Stimulated activated CD8-positive, alpha-beta memory T cell treated with anti-CD3 and anti-CD28 coated beads, Interleukin-2, amount 100 ng/mL, for 48 hours (primary cell): ENCODE data around the gene INPP5A.
"Not testable (repeated sequence)": the region's sequence is repeated elsewhere in the genome, so short reads cannot be mapped to it uniquely, and the experiment has no call there.

Experiments
- DNase-seq, 2 donors: peaks; one replicate each; pipeline ENCODE4 v3.0.0-alpha.2; 2020; ENCODE audit warnings: low read depth in 2 of 2

The INPP5A gene

GRCh38 chr10:132742167-132742836 is 204.7 kb downstream of the INPP5A start:
- no peak for DNase-seq

GRCh38 chr10:132742837-132743194 is 205.2 kb downstream of the INPP5A start:
- no peak for DNase-seq

DNA sequence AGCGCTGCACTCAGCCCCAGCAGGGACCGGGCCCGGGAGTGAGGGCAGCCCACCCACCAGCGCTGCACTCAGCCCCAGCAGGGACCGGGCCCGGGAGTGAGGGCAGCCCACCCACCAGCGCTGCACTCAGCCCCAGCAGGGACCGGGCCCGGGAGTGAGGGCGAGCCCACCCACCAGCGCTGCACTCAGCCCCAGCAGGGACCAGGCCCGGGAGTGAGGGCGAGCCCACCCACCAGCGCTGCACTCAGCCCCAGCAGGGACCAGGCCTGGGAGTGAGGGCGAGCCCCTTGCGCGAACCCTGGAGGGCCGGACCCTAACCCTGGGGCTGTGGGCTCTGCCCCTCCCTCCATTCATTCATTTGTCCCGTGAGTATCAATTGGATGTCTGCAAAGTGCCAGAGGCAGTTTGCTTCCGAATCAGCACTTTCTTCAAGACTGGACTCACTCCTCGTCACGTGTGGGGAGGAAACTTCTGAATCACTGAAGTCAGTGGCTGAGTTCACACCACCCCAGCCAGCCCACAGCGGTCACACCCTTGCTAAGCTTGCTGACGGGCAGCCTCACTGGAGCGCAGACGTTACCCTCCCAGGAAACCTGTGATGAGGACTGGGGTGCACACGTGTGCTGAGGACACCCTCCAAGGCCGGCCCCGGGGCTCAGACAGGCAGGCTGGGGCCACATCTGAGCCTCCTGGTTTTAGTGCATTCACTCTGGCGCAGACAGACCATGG is 205.8 kb downstream of the INPP5A start:
- not testable (repeated sequence) for DNase-seq

DNA sequence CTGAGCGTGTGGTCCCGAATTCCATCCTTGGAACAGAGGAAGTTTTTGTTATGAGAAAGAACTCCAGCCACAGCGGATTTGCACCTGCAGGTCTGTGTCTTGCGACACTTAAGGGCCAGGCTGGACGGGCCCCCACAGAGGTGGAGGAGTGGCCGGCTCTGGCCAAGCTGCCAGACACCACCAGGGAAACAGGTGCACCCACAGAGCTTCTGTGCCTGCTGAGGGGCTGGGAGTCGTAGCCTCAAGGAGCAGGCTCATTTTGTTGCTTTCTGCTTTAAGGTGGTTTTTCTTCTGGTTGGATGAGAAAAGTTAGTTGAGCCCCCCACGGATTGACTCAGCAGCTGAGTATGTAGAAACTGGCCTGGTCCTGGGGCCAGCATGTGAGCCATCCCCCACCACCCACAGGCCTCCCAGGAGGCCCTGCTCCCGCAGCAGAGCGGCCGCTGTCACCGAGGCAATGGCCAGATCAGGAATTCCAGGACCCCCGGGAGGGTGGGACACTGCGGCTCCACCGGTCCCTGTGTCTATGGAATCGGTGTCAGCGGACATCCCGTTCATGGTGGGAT is 206.4 kb downstream of the INPP5A start:
- no peak for DNase-seq

DNA sequence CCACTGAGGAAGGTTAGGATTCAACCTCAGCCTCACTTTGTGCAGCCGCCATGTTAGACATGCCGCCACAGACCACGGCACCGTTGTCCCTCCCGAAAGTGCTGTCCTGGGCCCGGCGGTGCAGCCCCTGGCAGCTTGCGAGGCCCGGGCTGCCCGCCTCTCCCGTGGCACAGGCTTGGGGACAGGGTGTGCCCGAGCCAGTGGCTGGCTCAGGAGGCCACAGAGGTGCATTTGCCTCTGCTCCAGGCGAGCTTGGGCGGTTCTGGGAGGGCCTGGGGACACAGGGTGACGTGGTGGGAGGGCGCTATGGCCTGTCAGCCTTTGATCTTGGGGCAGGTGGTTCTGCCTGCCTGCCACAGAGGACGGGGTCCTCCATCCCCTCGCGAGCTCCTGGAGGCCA is 207.3 kb downstream of the INPP5A start:
- no peak for DNase-seq

DNA sequence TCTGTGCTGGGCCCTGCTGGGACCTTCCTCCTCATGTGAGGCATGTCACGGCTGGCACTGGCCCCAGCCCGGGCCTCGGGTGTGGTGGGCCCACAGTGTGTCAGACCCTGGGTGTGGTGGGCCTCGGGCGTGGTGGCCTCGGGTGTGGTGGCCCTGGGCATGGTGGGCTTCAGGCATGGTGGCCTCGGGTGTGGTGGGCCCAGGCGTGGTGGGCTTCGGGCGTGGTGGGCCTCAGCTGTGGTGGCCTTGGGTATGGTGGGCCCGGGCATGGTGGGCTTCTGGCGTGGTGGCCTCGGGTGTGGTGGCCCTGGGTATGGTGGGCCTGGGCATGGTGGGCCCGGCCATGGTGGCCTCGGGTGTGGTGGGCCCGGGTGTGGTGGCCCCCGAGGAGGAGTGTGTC is 207.9 kb downstream of the INPP5A start:
- DNase-seq: no peak

GRCh38 chr10:132745971-132746370 is 208.4 kb downstream of the INPP5A start:
- DNase-seq: no peak

DNA sequence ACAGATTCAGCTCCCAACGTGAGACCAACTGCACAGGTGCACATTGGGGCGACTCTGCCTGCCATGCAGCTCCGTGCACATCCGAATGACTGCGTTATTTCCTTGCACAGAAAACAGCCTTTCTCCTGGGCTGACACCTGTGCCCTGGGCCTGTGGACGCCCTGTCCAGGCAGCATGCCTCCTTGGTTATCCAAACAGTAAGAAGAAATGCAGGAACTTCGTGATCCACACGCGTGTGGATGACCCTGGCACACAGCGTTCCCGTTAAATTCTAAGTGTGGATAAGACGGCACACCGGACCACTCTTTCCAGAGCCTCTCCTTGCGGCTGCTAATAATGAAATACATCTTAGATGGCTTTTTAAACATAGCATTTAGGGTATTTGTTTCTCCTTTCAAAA is 208.8 kb downstream of the INPP5A start:
- DNase-seq: no peak

DNA sequence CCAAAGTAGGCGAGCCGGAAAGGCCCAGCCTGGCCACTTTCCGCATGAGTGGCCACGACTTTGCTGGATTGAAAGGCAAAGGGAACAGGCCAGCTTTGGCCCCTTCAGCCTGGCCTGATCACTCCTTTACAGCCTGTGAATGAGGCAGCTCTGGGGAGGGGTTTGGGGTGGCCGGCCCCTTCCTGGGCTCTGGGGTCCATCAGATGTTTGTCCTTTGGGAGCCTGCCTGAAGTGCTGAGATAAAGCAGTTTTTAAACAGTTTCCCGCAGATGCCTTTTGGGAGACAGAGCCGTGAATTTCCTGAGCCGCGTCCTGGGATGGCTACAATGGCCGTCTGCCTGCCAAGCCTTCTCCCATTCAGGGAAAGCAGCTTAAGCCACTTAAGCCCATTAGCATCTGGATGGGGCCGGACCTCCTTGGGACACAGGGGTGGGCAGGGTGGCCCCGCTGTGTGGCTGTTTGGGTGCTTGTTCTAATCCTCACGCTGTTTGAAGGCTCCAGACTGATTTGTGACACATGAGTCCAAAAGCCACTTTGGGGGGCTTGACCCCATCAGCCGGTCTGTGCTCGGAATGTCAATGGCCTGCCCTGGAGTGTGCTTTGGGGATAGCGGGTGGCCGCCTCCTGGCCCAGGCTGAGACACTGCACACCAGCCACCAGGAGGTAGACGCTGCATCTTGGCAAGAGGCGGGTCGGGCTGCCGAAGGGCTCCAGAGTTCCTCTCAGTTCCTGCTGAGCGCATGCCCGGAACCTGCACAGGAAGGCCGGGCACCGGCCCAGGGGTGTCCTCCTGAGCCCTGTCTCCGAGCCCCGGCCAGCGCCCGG is 209.4 kb downstream of the INPP5A start:
- no peak for DNase-seq

DNA sequence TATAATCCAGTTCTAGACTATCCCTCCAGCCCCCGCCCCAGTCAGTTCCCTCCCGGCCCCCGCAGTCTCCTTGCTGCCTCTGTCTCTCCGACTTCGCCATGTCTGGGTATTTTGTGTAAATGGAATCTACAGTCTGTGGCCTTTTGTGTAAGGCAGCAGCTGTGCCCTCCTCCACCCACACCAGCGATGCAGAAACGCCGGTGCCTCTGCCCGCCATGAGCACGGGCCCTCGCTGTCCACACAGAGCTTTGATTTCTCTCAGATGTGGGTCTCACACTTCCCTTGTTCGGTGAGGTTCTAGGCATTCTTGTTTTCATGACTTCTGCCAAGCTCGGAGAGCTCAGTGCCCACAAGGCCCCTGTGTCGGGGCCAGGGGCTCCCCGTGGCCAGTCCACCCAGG is 210.5 kb downstream of the INPP5A start:
- DNase-seq: no peak

GRCh38 chr10:132748545-132749370 is 211.2 kb downstream of the INPP5A start:
- DNase-seq: no peak

GRCh38 chr10:132749371-132749795 is 211.8 kb downstream of the INPP5A start:
- DNase-seq: no peak

DNA sequence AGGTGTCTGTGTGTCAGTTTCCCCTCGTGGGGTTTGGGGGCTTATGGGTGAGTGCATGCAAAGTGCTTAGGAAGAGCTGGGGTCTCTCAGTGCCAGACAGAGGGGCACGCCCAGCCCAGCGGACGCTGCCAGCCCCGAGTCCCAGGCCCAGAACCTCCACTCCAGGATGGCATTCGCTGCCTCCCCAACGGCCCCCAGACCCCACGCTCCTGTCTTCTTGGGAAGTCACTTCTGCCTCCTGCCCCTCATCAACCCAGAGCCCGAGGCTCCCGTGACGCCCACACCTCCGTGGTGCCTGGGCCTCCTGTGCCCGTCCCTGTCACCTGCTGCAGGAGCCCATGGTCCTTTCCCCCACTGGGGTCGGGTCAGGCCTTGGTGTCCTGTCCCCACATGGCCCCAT is 213.3 kb downstream of the INPP5A start:
- no peak for DNase-seq

GRCh38 chr10:132752378-132752777 is 214.8 kb downstream of the INPP5A start:
- DNase-seq: no peak

- DNase-seq: no peak
Observed at GRCh38 chr10:132752961-132753360, 215.4 kb downstream of the INPP5A start.

- DNase-seq: no peak
Observed at GRCh38 chr10:132753596-132753995, 216.0 kb downstream of the INPP5A start.

GRCh38 chr10:132754071-132754470 is 216.5 kb downstream of the INPP5A start:
- DNase-seq: no peak

- DNase-seq: no peak
Observed at GRCh38 chr10:132755166-132755711, 217.7 kb downstream of the INPP5A start.

GRCh38 chr10:132756591-132756990 is 219.0 kb downstream of the INPP5A start:
- DNase-seq: no peak

GRCh38 chr10:132757171-132757570 is 219.6 kb downstream of the INPP5A start:
- DNase-seq: no peak

GRCh38 chr10:132758865-132759264 is 221.3 kb downstream of the INPP5A start:
- no peak for DNase-seq
